HG03139 (cell line): ENCODE results near the gene PRICKLE4.
"Not testable (repeated sequence)": the region's sequence is repeated elsewhere in the genome, so short reads cannot be mapped to it uniquely, and the experiment has no call there.

Source experiments
- ATAC-seq: cut with Tn5 transposase; IDR thresholded peaks from one replicate; pipeline ENCODE4 v1.9.1; 2021; ENCODE audit not compliant: unreplicated experiment

PRICKLE4 gene

GRCh38 chr6:41791305-41791704 lies 10.7 kb downstream of the PRICKLE4 start:
- ATAC-seq = no peak

DNA sequence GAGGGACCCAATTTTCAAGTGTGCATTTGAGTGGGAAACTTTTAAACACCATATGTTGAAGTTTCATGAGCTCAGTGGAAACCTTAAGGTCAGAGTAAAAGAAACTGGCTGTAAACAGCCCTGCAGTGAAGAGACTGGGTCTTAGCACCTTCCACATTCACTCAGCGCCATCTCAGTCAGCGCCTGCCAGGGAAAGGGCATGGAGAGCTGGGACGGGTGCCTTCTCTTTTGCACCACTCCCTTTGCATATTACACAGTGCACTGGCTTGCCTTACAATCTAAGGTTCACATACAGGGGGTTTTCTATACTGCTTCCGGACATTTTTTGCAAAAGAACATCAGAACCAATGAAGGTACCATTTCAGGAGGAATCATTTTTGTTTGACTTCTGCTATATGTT lies 11.4 kb downstream of the PRICKLE4 start:
- ATAC-seq = no peak

- ATAC-seq = no peak
These were observed 15.9 kb downstream of the PRICKLE4 start for GRCh38 chr6:41796474-41796873.

GRCh38 chr6:41798901-41799558 lies 18.4 kb downstream of the PRICKLE4 start:
- ATAC-seq = no peak

- no peak for ATAC-seq
These were observed 19.0 kb downstream of the PRICKLE4 start for GRCh38 chr6:41799559-41799911.

GRCh38 chr6:41801380-41801779 lies 20.8 kb downstream of the PRICKLE4 start:
- ATAC-seq = no peak

- no peak for ATAC-seq
These were observed 25.5 kb downstream of the PRICKLE4 start for GRCh38 chr6:41805830-41806774.

DNA sequence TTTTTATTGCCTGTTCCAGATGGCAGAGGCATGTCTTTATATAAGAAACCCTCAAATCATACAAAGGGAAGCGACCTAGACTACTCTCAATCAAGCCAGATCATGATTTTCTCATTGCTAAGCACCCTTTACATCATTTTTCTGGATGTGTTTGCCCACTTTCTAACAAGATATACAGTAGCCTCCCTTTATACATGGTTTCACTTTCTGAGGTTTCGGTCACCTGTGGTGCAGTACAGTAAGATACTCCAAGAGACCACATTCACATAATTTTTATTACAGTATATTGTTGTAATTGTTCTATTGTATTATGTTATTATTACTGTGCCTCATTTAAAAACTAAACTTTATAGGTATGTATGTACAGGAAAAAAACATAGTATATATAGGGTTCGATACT lies 30.5 kb downstream of the PRICKLE4 start:
- no peak for ATAC-seq

DNA sequence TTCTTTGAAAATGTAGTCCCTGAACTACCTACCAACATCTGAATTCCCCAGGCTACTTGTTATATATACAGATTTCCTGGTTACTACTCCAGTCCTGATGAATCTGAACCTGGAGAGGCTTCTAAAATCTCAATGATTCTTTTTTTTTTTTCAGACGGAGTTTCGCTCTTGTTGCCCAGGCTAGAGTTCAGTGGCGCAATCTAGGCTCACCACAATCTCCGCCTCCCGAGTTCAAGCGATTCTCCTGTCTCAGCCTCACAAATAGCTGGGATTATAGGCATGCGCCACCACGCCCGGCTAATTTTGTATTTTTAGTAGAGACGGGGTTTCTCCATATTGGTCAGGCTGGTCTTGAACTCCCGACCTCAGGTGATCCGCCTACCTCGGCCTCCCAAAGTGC lies 31.4 kb downstream of the PRICKLE4 start:
- not testable (repeated sequence) for ATAC-seq

- no peak for ATAC-seq
These were observed 32.9 kb downstream of the PRICKLE4 start for GRCh38 chr6:41813469-41813868.

DNA sequence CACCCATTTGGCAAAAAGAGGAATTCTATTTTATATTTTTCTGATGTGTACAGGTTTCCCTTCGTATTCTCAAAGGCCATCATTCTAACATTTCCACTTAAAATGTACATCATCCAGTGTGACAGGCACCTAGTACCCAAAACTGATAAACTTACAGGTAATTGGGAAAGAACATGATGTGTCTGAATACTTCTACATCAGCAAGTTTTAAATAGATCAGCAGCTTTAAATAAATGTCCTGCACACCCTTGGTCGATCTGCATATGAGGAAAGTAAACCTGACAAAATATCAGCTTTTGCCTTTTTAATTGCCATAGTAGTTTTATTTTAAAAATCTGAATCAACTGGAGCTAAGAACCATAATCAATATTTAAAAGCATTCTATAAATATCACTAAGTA lies 33.4 kb downstream of the PRICKLE4 start:
- ATAC-seq = no peak

- no peak for ATAC-seq
These were observed 34.0 kb downstream of the PRICKLE4 start for GRCh38 chr6:41814629-41815028.

DNA sequence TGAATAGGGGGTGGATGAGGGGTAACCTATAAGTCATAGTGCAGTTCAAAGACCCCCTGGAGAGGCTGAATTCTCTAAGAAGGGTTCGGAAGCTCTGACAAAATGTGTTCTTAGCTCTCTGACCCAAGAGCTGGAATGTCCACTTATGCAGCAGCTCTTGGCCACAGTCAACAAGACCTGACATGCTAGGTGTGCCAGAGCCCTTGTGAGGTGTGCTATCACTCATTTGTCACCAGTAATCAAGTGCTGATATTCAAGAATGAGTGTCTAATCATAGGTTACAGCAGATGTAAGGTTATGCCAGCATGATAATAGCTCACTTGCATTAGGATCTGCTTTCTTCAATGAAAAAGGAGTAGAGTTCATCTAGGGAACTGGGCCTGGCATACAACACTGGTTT lies 35.0 kb downstream of the PRICKLE4 start:
- ATAC-seq = no peak

- no peak for ATAC-seq
These were observed 37.9 kb downstream of the PRICKLE4 start for GRCh38 chr6:41818271-41819054.

- no peak for ATAC-seq
These were observed 40.7 kb downstream of the PRICKLE4 start for GRCh38 chr6:41821266-41821665.

GRCh38 chr6:41822021-41822420 lies 41.4 kb downstream of the PRICKLE4 start:
- ATAC-seq = no peak

DNA sequence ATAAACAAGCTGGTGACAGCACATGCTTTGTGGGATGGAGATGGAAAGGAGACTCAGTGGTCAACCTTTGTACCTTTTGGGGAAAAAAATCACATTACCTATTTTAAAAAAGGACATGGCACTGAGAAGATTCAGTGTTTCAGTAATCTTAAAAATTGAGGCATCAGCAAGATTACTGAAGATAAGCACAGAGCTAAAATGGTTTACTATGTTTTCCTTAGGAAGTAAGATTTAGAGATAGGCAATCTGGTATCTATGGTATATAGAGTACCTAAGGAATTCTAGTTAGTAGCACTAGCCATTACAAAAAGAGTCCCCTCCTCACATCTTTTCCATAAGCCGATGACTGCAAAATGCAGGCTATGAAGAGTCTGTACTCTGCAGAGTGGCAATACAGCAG lies 42.6 kb downstream of the PRICKLE4 start:
- no peak for ATAC-seq

- no peak for ATAC-seq
These were observed 44.3 kb downstream of the PRICKLE4 start for GRCh38 chr6:41824571-41825569.

GRCh38 chr6:41826343-41827022 lies 45.9 kb downstream of the PRICKLE4 start:
- no peak for ATAC-seq

DNA sequence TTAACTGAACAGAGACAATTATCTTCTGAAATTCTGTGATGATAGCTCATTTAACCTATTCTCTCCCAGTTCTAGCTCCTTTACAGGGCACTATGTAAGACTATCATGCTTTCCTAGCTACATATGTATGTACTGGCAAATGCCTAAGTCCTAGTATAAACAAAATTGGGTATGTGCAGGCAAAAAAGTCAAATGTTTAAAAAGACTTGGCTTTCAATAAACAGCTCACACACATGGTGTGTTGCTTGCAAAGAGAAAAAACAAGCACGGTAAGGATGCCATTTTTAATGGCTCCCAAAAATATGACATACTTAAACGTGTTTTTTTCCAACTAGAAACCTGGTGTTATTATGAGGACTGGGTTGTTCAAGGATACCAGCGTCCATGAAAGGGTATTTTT lies 51.7 kb downstream of the PRICKLE4 start:
- no peak for ATAC-seq
